LNCAP (cell line): ENCODE results near the gene TBX1.

Source experiments
- TF ChIP-seq, protein P1 (sequence below): fragments of 450-650 bp; IDR thresholded peaks from 2 replicates; pipeline ENCODE4 v1.5.1; 2017; ENCODE audit warnings: mild to moderate bottlenecking

The TBX1 gene

DNA sequence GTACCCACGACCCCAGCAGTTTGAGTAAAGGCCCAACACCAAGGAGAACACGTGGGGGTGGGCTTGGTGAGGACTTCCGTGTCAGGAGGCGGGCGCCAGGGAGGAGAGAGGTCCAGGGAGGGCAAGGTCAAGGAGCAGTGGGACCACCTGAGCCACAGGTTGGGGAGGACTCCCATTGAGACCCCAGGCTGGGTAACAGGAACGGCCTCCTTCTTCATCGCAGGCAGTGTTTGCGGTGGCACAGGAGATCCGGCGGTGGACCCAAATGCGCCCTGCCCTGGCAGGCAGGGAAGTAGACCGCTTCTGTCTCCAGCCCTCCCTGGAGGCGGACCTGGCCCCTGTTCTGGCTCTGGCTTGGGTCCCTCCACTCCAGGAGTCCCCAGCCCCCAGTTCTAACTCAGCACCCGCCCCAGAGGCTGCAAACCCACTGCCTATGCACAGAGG lies 5.9 kb upstream of the TBX1 start:
- TF ChIP-seq, protein P1, sequence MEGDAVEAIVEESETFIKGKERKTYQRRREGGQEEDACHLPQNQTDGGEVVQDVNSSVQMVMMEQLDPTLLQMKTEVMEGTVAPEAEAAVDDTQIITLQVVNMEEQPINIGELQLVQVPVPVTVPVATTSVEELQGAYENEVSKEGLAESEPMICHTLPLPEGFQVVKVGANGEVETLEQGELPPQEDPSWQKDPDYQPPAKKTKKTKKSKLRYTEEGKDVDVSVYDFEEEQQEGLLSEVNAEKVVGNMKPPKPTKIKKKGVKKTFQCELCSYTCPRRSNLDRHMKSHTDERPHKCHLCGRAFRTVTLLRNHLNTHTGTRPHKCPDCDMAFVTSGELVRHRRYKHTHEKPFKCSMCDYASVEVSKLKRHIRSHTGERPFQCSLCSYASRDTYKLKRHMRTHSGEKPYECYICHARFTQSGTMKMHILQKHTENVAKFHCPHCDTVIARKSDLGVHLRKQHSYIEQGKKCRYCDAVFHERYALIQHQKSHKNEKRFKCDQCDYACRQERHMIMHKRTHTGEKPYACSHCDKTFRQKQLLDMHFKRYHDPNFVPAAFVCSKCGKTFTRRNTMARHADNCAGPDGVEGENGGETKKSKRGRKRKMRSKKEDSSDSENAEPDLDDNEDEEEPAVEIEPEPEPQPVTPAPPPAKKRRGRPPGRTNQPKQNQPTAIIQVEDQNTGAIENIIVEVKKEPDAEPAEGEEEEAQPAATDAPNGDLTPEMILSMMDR: no peak

DNA sequence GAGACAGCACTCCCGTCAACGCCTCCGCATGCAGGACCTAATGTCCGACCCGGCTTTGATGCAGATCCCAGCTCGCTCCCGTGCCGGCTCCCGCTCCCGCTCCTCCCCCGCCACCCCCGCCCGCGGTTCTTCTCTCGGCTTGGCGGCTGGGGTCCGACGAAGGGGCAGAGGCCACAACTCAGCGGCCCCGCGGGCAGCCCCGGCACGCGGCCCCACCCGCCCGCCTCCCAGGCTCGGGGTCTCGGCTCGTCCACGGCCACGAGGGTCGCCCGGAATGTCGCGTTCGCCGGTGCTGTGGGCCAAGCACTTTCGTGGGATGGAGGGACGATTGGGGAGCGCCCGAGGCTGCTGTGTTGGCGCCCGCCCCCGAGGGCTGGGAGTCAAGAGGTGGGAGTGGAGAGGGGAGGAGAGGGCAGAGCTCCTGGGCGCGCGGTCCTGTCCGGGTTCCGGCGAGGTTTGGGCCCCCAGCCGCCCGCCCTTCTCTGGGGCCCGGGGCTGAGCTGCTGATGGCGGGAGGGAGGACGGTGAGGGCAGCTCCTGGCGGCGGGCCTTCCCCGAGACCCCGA lies 5.3 kb upstream of the TBX1 start:
- TF ChIP-seq, protein P1: no peak

DNA sequence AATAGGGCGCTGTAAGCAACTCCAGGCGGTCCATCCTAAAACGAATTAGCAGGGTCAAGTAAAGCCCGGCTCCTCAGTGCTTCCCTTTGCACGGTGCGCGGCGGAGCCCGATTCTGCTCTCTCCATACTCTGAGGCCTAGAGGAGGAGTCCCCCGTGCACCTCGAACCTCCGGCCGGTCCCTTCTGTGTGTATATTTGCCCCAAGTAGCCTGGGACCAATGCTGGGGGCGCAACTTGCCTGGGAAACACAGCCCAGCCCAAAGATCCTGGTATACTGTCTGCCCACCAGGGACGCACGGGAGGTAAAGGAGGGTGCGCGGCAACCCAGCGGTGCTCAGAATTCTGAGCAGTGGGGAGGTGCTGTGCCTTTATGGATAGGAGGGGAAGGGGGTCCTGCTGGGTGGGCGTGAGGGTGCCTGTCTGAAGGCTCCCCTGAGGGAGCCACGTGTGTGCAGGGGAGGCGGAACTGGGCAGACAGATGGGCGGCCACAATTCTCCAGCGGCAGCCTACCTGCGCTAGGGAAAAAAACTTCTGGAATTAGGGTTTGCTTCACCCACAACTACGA lies 4.8 kb upstream of the TBX1 start:
- TF ChIP-seq, protein P1: no peak

DNA sequence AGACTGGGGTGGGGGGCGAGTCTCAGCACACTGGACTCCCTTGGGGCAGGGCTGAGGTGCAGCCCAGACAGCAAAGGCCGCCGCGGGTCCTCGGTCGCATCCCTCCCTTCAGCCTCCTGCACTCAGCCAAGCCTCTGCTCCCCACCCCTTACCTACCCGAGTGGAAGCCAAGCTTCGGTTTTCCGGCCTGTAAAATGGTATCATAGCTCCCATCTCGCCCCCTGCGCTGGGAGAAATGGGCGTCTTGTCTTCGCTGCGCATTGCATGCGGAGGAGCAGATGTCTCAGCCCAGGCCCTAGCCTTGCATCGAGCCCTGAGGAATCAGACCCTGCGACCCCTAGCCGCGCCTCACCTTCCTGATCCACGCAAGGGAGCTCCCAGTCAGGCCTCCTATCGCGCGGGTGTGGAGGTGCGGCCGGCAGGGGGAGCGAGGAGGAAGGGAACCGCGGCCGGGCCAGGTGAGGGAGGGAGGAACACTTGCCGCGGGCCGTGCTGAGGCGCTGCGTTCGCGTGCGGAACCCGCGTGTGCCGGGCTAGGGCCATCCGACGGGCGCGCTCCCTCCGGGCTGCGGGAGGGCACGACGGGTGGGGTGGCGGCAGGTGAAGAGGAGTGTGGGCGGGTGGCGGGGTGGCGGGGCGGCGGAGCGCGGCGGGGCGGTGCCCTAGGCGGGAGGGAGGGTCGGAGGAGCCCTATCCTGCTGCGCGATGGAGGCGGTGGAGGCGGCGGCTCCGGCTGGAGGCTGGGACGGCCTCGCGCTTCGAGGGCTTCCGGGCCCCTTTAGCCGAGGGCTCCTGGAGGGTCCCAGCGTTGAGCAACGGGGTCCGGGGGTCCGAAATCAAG lies 4.1 kb upstream of the TBX1 start:
- TF ChIP-seq, protein P1: peak; percentile 84

DNA sequence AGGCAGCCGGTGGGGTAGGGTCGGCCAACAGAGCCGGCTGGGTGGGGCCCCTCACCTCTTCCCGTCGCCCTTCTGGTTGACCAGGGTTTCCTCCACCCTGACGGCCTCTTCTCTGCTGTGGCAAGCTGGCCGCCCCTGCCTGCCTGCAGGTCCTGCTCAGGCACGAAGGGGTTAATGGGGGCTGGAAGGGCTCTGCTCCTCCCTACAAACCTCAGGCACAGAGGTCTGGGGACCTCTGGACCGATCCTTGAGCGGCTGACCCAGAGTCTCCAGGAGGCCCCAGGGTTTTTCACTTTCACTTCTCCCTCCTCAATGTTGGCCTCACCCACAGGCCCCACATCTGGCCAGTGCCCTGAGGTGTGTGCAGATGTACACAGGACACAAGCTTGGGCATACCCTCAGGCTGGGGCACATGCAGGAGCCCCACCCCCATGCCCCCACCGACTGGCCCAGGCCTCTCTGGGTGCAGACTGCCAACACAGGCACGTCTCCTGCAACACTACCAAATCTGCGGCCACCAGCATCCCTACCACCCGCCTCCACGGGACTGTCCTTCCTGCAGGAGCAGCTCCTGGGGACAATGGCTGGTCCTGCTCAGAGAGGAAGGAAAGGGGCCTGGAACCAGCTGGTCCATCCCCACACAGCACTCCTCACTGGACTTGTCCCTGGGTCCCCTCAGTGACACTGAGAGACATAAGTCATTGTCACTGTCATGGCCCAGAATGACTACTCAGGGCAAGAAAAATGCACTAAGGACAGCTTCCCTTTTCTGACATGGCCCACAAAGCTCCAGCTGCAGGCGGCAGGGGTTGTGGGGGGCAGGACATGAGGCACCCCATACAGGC lies 3.2 kb upstream of the TBX1 start:
- TF ChIP-seq, protein P1: no peak

DNA sequence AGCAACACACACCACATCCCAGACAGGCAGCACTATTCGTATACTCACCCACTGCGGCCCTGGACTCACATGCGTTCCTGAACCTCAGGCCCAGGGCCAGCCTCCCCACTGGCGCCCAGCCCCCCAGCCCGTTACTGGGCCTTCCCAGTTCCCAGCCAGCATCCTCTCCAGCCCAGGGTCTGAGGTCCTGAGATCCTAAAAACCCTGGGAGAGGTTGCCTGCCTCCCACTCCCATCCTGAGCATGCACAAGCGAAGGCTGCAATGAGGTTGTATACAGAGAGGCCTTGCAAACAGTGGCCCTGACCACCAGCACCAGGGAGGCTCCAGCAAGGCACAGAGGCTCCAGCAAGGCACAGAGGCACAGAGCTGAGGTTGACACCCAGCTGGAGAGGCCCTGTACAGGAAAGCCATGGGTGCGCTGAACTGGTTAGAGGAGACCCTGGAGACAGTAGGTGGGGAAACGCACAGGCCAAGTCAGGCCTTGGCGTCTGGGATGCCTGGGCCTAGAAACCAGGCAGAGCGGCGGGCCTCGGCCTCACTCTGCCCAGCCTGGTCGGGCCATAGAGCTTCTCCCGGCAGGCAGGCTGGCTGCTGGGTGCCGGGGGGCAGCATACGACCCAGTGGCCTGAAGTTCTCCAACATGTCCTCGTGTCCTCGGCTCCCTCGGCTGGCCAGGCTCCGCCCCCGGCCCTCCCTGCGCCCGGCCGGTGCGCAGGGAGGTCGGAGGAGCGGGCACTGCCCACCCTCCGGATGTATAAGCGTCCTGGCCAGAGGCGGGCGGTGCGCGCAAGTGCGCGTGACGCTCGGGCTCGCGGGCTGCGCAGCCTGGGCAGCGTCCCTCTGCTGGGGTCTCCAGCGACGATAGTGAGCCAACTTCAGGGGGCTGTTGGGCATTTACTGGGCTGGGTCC lies 2.3 kb upstream of the TBX1 start:
- TF ChIP-seq, protein P1: no peak
